Skeletal muscle tissue (tissue), 4 donors: ENCODE data around the gene ERCC1. TPM values are rescaled to one million over a fixed set of nuclear protein-coding genes. Genes with fewer than 3 reads are reported as not detected.

ENCODE experiments used
- H3K27ac ChIP-seq: one replicate; pipeline ENCODE4 v1.7.0; 2013; ENCODE audit warnings: mild to moderate bottlenecking, low read depth, low read length, inconsistent platforms
- H3K27me3 ChIP-seq, 3 donors: one replicate each; pipeline ENCODE4 v1.7.0; 2013; ENCODE audit warnings: low read length in 3 of 3; ENCODE audit not compliant: control insufficient read depth in 3 of 3, insufficient read depth in 3 of 3
- H3K36me3 ChIP-seq, 3 donors: one replicate each; pipeline ENCODE4 v1.7.0; 2013; ENCODE audit warnings: low read length in 3 of 3; ENCODE audit not compliant: control insufficient read depth in 3 of 3, insufficient read depth in 3 of 3
- H3K4me1 ChIP-seq, 3 donors: one replicate each; pipeline ENCODE4 v1.7.0; 2013; ENCODE audit warnings: low read length in 3 of 3, mild to moderate bottlenecking in 3 of 3; ENCODE audit not compliant: control insufficient read depth in 3 of 3, insufficient read depth in 3 of 3
- H3K4me3 ChIP-seq, 3 donors: one replicate each; pipeline ENCODE4 v1.7.0; 2013; ENCODE audit warnings: low read length in 3 of 3
- H3K9ac ChIP-seq, 3 donors: one replicate each; pipeline ENCODE4 v1.7.0; 2013; ENCODE audit warnings: low read length in 3 of 3, mild to moderate bottlenecking in 3 of 3, moderate library complexity in 2 of 3, low read depth in 1 of 3
- H3K9me3 ChIP-seq, 3 donors: one replicate each; pipeline ENCODE4 v1.7.0; 2013; ENCODE audit warnings: low read length in 3 of 3; ENCODE audit not compliant: control insufficient read depth in 3 of 3
- total RNA-seq: library from RNA; depleted of rRNA; stranded (reverse); fragments of >200 nt; gene quantifications from one replicate; pipeline ENCODE4 v1.2.3, GENCODE V29; 2014
- donor health status: Osteomylitis.

The ERCC1 gene
- total RNA-seq, 1 donor from 2014 or later, result 56.9 TPM

GRCh38 chr19:45401815-45402214 lies 21.9 kb downstream of the ERCC1 start:
- H3K9me3 ChIP-seq, result no peaks in the 10 kb centered on the region
- H3K4me3 ChIP-seq, result no peak overlapping the region
- no peak overlapping the region for H3K9ac ChIP-seq
- peaks cover 0 to 24% (median 12%) of the 10 kb centered on the region in 3 donors for H3K27me3 ChIP-seq
- peaks cover 31 to 33% (median 32%) of the 10 kb centered on the region in 3 donors for H3K4me1 ChIP-seq
- H3K36me3 ChIP-seq, result no peaks in the 10 kb centered on the region
- H3K27ac ChIP-seq, result no peak overlapping the region

DNA sequence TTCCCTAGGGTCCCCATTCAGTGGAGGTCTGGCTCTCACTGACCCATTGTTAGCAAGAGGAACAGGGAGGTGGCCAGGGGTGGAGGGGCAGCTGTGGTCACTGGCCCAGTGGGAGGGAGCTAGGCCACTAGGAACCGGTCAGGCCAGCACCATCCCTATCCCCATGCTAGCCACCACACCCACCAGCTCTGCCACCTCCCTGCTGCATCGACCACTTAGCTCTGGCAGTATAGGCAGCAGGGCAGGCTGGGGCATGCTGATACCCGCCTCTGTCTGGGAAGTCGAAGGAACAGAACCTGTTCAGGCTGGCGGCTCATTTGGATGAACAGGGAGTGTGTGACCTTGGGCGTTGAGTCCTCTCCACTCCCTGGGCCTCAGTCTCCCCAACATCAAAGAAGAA lies 23.5 kb downstream of the ERCC1 start:
- peaks cover 20 to 25% (median 21%) of the 10 kb centered on the region in 3 donors for H3K4me1 ChIP-seq
- H3K27ac ChIP-seq, result no peak overlapping the region
- H3K9me3 ChIP-seq, result no peaks in the 10 kb centered on the region
- no peak overlapping the region for H3K4me3 ChIP-seq
- no peaks in the 10 kb centered on the region for H3K36me3 ChIP-seq
- no peak overlapping the region for H3K9ac ChIP-seq
- H3K27me3 ChIP-seq, result peaks cover 0 to 24% (median 12%) of the 10 kb centered on the region in 3 donors

DNA sequence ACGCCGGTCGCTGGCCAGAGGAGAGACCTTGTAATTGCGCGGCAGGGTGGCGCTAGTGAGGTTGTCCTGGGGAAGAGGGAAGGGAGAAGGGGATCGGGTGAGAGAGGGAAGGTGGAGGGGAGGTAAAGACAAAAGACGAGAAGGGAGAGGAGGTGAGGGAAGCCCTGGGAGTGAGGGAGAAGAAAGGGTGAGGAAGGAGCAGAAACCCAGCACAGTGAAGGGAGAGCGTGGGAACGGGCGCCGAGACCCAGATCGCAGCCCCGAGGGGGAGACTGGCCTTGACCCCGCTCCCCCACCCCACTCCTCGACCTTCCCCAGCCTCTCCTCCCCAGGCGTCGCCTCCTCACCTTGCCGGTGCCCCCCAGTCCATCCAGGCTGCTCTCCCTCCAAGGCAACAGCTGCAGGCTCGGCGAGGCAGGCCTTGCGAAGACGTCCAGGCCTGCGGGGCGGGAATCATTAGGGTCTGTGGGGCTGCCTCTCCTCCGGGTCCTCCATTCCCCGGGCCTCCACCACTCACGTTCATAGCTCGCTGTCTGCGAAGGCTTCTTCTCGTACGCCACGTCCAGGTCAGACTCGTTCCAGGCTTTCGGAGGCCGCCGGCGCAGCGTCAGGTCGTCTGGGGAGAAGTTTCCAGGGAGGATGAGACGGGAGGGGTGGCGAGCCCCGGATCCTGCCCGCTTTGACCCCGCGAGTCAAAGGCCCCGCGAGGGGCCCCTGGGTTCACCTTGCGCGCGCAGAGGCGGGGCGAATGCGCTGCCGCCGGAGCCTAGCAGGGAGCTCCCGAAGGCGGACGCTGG lies 27.7 kb downstream of the ERCC1 start:
- H3K27ac ChIP-seq, result no peak overlapping the region

GRCh38 chr19:45391871-45392665 lies 31.6 kb downstream of the ERCC1 start:
- no peaks in the 10 kb centered on the region for H3K36me3 ChIP-seq
- H3K27ac ChIP-seq, result no peak overlapping the region
- no peak overlapping the region for H3K4me3 ChIP-seq
- H3K27me3 ChIP-seq, result peaks cover 0 to 3% (median 0%) of the 10 kb centered on the region in 3 donors
- no peaks in the 10 kb centered on the region for H3K9me3 ChIP-seq
- no peaks in the 10 kb centered on the region for H3K4me1 ChIP-seq
- no peak overlapping the region for H3K9ac ChIP-seq

More for the DNA sequence above, 27.7 kb downstream of the ERCC1 start:
- no peak overlapping the region for H3K9ac ChIP-seq
- no peaks in the 10 kb centered on the region for H3K9me3 ChIP-seq
- H3K27me3 ChIP-seq, result peaks cover 0 to 7% (median 0%) of the 10 kb centered on the region in 3 donors
- H3K4me1 ChIP-seq, result peaks cover 0 to 7% (median 3%) of the 10 kb centered on the region in 3 donors
- H3K36me3 ChIP-seq, result no peaks in the 10 kb centered on the region
- H3K4me3 ChIP-seq, result no peak overlapping the region

- Histone ChIP-seq H3K9ac (no peak overlapping the region), H3K4me3 (no peak overlapping the region), H3K36me3 (no peaks in the 10 kb centered on the region), H3K27me3 (peaks cover under 1 to 5% (median 1%) of the 10 kb centered on the region in 3 donors), H3K9me3 (no peaks in the 10 kb centered on the region), H3K27ac (no peak overlapping the region), H3K4me1 (no peaks in the 10 kb centered on the region)
Measured at GRCh38 chr19:45391346-45391745, 32.4 kb downstream of the ERCC1 start.

DNA sequence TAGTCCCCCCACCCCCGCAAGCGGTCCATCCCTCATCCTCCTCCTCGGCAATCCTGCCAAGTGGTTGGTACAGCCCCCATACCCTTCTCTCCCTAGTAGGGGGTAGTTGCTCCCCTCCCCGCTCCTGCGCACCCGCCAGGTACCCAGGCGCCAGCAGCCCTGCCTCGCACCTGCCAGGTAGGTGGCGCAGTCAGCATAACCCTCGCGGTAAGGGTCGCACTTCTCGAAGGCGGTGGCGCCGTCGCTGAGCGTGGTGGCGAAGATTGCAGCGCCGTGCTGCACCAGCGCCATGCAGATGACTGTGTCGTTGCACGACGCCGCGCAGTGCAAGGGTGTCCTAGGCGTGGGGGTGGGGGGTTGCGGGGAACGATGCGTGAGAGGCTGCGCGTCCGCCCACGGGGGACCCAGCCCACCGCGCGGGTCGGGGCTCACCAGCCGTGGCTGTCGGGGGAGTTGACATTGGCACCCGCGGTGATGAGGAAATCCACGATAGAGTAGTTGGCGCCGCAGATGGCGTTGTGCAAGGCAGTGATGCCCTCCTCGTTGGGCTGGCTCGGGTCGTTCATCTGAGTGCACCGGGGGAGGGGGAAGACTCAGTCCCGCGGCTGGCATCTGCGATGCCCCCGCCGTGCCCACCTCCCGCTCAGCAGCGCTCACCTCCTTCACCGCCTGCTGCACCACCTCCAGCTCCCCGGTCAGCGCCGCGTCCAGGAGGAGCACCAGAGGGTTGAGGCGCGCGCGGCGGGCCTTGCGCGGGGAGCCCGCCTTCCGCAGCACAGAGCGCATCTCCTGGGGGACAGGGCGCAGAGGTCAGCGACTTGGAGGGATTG lies 38.1 kb downstream of the ERCC1 start:
- no peaks in the 10 kb centered on the region for H3K36me3 ChIP-seq
- no peak overlapping the region for H3K27ac ChIP-seq
- peaks cover 3 to 6% (median 6%) of the 10 kb centered on the region in 3 donors for H3K4me1 ChIP-seq
- peaks cover 17 to 21% (median 18%) of the 10 kb centered on the region in 3 donors for H3K27me3 ChIP-seq
- no peaks in the 10 kb centered on the region for H3K9me3 ChIP-seq
- H3K4me3 ChIP-seq, result no peak overlapping the region
- no peak overlapping the region for H3K9ac ChIP-seq

GRCh38 chr19:45382426-45382825 lies 41.3 kb downstream of the ERCC1 start:
- Histone ChIP-seq H3K4me3 (no peak overlapping the region), H3K27me3 (peaks cover 17 to 21% (median 18%) of the 10 kb centered on the region in 3 donors), H3K9me3 (no peaks in the 10 kb centered on the region), H3K4me1 (peaks cover 3 to 6% (median 6%) of the 10 kb centered on the region in 3 donors), H3K27ac (no peak overlapping the region), H3K9ac (no peak overlapping the region), H3K36me3 (no peaks in the 10 kb centered on the region)

DNA sequence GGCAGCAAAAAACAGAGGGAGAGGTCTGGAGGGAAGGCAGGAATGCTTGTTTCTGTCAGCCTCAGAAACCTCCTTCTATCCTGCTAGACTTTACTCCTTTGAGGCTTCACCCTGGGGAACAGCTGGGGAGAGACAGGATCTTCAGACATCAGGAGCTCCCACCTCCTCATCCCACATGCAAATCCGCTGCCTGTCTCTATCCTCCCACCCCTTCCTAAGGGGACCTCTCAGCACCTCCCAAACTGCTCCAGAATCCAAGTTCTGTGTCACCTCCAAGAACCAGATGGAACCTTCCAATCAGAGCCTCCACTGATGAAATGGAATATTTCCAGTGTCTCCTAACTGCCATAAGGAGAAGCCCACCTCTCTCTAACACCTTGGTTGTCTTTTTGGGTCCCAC lies 43.6 kb downstream of the ERCC1 start:
- no peak overlapping the region for H3K9ac ChIP-seq
- no peaks in the 10 kb centered on the region for H3K36me3 ChIP-seq
- no peak overlapping the region for H3K4me3 ChIP-seq
- no peak overlapping the region for H3K27ac ChIP-seq
- H3K4me1 ChIP-seq, result no peaks in the 10 kb centered on the region
- peaks cover 4 to 5% (median 4%) of the 10 kb centered on the region in 3 donors for H3K27me3 ChIP-seq
- H3K9me3 ChIP-seq, result no peaks in the 10 kb centered on the region

DNA sequence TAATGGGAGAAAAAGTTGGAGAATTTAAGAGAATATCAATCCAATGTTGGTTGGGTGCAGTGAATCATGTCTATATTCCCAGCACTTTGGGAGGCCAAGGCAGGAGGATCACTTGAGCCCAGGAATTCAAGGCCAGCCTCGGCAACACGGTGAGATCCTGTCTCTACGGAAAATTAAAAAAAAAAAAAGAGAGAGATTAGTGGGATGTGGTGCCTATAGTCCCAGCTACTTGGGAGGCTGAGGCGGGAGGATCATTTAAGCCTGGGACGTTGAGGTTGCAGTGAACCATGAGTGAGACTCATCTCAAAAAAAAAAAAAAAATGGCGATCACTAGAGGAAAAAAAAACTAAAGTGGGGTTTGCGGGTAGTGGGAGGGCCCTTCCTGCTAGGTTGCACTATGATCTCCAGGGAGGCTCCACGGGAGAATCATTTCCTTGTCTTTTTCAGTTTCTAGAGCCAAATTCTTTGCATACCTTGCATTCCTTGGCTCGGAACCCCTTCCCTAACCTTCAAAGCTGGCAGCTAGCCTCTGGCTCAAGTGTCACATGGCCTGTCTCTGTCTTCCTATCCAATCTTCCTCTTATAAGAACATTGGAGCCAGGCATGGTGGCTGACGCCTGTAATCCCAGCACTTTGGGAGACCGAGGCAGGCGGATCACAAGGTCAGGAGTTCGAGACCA lies 47.5 kb downstream of the ERCC1 start:
- Histone ChIP-seq H3K9ac (no peak overlapping the region), H3K4me3 (no peak overlapping the region), H3K4me1 (peaks cover 0 to 2% (median 0%) of the 10 kb centered on the region in 3 donors), H3K36me3 (no peaks in the 10 kb centered on the region), H3K9me3 (no peaks in the 10 kb centered on the region), H3K27ac (no peak overlapping the region), H3K27me3 (no peaks in the 10 kb centered on the region)
